KOPT-K1 (cell line): ENCODE data around the gene ABITRAM.
"Not testable (repeated sequence)": the region's sequence is repeated elsewhere in the genome, so short reads cannot be mapped to it uniquely, and the experiment has no call there.

Experiments
- H3K27ac ChIP-seq: fragments of 200-600 bp; sonication (generic); 2 replicates; pipeline ENCODE4 v1.5.1; 2016; ENCODE audit warnings: antibody characterized with exemption, mild to moderate bottlenecking, low read depth, low read length; ENCODE audit not compliant: poor library complexity, severe bottlenecking
- H3K36me3 ChIP-seq: fragments of 200-600 bp; sonication (generic); 2 replicates; pipeline ENCODE4 v1.5.1; 2017; ENCODE audit warnings: antibody characterized with exemption, mild to moderate bottlenecking, low read length, moderate library complexity; ENCODE audit not compliant: insufficient read depth
- H3K9me3 ChIP-seq: fragments of 200-600 bp; sonication (generic); 2 replicates; pipeline ENCODE4 v1.5.1; 2017; ENCODE audit warnings: antibody characterized with exemption, low read length, mild to moderate bottlenecking; ENCODE audit not compliant: insufficient read depth, poor library complexity, severe bottlenecking

Gene ABITRAM

GRCh38 chr9:108934323-108934893 is at the start of gene ABITRAM:
Gene ABITRAM (plus strand): TSS chr9:108934400. CDS start chr9:108934487, 87 bp downstream.
- H3K36me3 ChIP-seq: peaks cover 19% of the 10 kb centered on the region
- H3K27ac ChIP-seq: peak within 1 kb of the TSS; percentile 79
- H3K9me3 ChIP-seq: no peaks in the 10 kb centered on the region

- Histone ChIP-seq H3K27ac (no peak overlapping the region), H3K36me3 (peaks cover 76% of the 10 kb centered on the region), H3K9me3 (no peaks in the 10 kb centered on the region)
Measured at GRCh38 chr9:108884701-108885100, 49.5 kb upstream of the ABITRAM start.

- Histone ChIP-seq H3K9me3 (no peaks in the 10 kb centered on the region), H3K27ac (no peak overlapping the region), H3K36me3 (peaks cover 76% of the 10 kb centered on the region)
Measured at GRCh38 chr9:108885643-108886348, 48.4 kb upstream of the ABITRAM start.

- H3K27ac ChIP-seq, H3K9me3 ChIP-seq: not testable (repeated sequence)
- peaks cover 77% of the 10 kb centered on the region for H3K36me3 ChIP-seq
Measured at GRCh38 chr9:108886594-108887271, 47.5 kb upstream of the ABITRAM start.

- H3K36me3 ChIP-seq: peaks cover 81% of the 10 kb centered on the region
- no peaks in the 10 kb centered on the region for H3K9me3 ChIP-seq
- H3K27ac ChIP-seq: no peak overlapping the region
Measured at GRCh38 chr9:108889649-108890067, 44.5 kb upstream of the ABITRAM start.

GRCh38 chr9:108894225-108894997 is 39.8 kb upstream of the ABITRAM start:
- Histone ChIP-seq H3K27ac (no peak overlapping the region), H3K36me3 (peaks cover 97% of the 10 kb centered on the region), H3K9me3 (no peaks in the 10 kb centered on the region)

GRCh38 chr9:108897324-108898096 is 36.7 kb upstream of the ABITRAM start:
- Histone ChIP-seq H3K9me3 (no peaks in the 10 kb centered on the region), H3K36me3 (peaks cover 97% of the 10 kb centered on the region), H3K27ac (no peak overlapping the region)

- H3K9me3 ChIP-seq, H3K27ac ChIP-seq: not testable (repeated sequence)
- H3K36me3 ChIP-seq: peaks cover 97% of the 10 kb centered on the region
Measured at GRCh38 chr9:108899023-108899695, 35.0 kb upstream of the ABITRAM start.

GRCh38 chr9:108900176-108900575 is 34.0 kb upstream of the ABITRAM start:
- H3K27ac ChIP-seq: no peak overlapping the region
- H3K36me3 ChIP-seq: peaks cover 99% of the 10 kb centered on the region
- H3K9me3 ChIP-seq: no peaks in the 10 kb centered on the region

- H3K36me3 ChIP-seq: peaks cover 96% of the 10 kb centered on the region
Measured at GRCh38 chr9:108903420-108904103, 30.6 kb upstream of the ABITRAM start.

GRCh38 chr9:108904161-108904560 is 30.0 kb upstream of the ABITRAM start:
- Histone ChIP-seq H3K36me3 (peaks cover 96% of the 10 kb centered on the region), H3K27ac (no peak overlapping the region), H3K9me3 (no peaks in the 10 kb centered on the region)

More at GRCh38 chr9:108903420-108904103, 30.6 kb upstream of the ABITRAM start:
- Histone ChIP-seq H3K27ac (no peak overlapping the region), H3K9me3 (no peaks in the 10 kb centered on the region)

GRCh38 chr9:108905494-108905893 is 28.7 kb upstream of the ABITRAM start:
- Histone ChIP-seq H3K36me3 (peaks cover 96% of the 10 kb centered on the region), H3K9me3 (no peaks in the 10 kb centered on the region), H3K27ac (no peak overlapping the region)

- peaks cover 80% of the 10 kb centered on the region for H3K36me3 ChIP-seq
Measured at GRCh38 chr9:108910402-108910801, 23.8 kb upstream of the ABITRAM start.

More at GRCh38 chr9:108910402-108910801, 23.8 kb upstream of the ABITRAM start:
- no peak overlapping the region for H3K27ac ChIP-seq
- no peaks in the 10 kb centered on the region for H3K9me3 ChIP-seq
